Measurements from ENCODE around the gene BTG2. TPM values are rescaled to one million over a fixed set of nuclear protein-coding genes. Genes with fewer than 3 reads are reported as not detected.

BTG2 gene
- polyA plus RNA-seq, 3 donors from 2014 or later: 112 to 147 (median 127) TPM

DNA sequence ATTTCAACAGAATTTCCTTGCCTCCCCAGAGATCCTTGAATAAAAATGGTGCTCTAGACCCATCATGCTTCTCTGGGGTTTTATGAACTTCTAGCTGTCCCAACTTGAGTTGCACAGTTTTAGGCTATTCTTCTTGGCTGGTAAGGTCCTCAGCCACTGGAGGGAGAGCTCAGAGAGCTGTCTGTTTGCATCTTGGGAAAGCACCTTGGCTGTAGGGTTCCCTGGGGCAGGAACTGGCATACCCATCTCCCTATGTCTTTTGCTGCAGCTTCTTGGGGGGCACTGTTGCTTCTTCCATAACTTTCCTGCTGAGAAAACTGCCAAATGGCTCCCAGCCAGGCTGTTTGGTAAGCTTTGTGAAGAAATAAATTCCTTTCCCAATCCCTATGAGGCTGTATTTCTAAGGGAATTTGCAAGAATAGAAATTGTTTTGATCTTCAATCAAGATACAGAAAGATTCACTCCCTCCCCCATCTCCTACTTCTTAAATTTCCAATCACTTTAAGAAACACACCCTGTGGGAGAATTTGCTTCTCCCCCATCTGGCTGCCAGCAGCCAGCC, 53.8 kb downstream of the BTG2 start:
- Mint-ChIP-seq H3K27me3 (ENCODE audit: low read depth in 3 of 3) (peaks cover 5 to 9% (median 6%) of the 10 kb centered on the region in 3 donors), H3K9me3 (no peaks in the 10 kb centered on the region), H3K36me3 (peaks cover 0 to 3% (median 0%) of the 10 kb centered on the region in 3 donors)

More for the DNA sequence above, 53.8 kb downstream of the BTG2 start:
- no peak for DNase-seq
- H3K27ac Mint-ChIP-seq: no peak overlapping the region
- peaks cover 1 to 2% of the 10 kb centered on the region in 2 donors for H3K4me1 Mint-ChIP-seq
- H3K4me3 Mint-ChIP-seq: no peak overlapping the region

Other genes starting within 250 kb of the BTG2 start
- gene MYOG, start 219.5 kb upstream of the BTG2 start, polyA plus RNA-seq: not detected
- 1 to 10 TPM in 1 of 3 donors, under 1 TPM in 1, not detected in 1; 0.18 to 3.7 TPM for gene ADORA1, start 177.8 kb upstream of the BTG2 start, polyA plus RNA-seq
- not detected for gene MYBPH, start 129.7 kb upstream of the BTG2 start, polyA plus RNA-seq
- not detected for gene CHI3L1, start 118.8 kb upstream of the BTG2 start, polyA plus RNA-seq
- gene CHIT1, start 75.8 kb upstream of the BTG2 start, polyA plus RNA-seq: not detected
- gene FMOD, start 45.6 kb downstream of the BTG2 start, polyA plus RNA-seq: not detected
- gene PRELP, start 170.3 kb downstream of the BTG2 start, polyA plus RNA-seq: not detected
- gene OPTC, start 188.6 kb downstream of the BTG2 start, polyA plus RNA-seq: not detected

Data from immature natural killer cell (primary cell).